ENCODE data around the gene TRO.

The TRO gene

GRCh38 chrX:54961750-54962149, 41.1 kb downstream of the TRO start:
- no peak for DNase-seq

DNA sequence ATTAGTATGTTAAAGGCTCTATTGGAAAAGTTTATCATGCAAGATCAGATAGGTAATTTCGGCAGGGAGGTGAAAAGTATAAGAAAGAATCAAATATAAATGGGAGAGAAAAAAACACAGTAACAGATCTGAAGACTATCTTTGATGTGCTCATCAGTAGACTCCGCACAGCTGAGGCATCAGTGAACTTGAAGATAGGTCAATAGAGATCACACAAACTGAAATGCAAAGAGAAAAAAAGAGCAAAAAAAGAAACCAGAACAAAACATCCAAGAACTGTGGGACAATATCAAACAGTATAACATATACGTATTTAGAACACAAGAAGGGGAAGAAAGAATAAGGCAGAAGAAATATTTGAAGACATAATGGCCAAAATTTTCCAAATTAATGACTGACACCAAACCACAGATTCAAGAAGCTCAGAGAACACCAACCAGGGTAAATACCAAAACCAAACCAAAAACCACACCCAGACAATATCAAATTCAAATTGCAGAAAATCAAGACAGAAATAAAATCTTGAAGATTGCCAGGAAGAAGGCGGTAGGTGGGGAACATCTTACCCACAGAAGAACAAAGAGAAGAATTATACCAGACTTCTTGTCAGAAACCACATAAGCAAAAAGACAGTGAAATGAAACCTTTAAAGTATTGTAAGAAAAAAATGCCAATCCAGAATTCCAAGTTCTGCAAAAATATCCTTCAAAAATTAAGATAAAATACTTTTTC, 44.3 kb downstream of the TRO start:
- DNase-seq: no peak

DNA sequence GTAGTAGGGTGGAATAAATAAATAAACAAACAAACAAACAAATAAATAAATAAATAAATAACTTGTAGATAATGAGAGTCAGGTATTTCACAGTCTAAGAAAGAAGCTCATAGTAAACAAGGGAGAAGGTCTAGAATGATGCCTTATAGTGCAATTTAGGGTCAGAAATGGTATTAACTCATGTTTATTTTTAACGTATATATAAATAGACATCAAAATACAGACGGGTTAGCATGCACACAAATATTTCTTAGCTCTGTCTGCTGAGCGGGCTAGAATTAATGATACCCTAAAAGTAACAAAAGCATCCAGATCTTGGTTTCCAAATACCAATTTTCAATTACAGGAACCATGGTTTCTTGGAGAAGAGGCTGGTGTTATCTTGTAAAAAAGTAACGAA, 56.8 kb downstream of the TRO start:
- DNase-seq: no peak

DNA sequence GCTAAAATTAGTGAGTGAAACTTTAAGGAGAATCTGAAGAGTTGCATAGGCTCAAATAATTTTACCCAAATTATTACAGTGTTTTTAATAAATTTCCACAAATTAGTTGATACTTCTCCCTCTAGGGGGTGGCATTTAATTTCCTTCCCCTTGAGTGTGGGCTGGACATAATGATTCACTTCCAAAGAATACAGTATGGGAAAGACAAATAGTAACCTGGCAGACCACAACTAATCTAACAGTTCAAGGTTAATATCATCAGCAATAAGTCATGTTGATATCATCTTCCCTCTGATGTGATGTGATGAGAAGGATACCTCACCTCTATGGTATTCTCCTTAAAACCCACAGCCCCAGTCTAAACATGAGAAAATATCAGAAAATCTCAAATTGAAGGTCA, 57.8 kb downstream of the TRO start:
- DNase-seq: no peak

DNA sequence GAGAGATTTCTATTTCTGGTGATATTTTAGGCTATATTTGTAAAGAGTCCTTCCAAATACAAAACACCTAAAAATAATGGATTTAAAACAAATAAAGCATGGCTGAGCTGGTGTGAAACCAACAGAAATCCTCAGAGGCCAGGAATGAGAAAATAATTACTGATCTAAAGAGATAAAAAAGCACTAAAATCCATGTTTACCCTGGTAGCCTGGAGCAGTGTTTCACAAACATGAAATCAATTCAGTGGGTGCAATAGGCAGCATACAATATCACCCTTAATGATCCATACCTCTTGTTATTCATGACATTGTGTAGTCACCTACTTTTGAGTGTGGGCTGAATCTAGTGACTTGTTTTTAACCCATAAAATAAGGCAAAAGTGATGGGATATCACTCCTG, 58.8 kb downstream of the TRO start:
- DNase-seq: no peak

DNA sequence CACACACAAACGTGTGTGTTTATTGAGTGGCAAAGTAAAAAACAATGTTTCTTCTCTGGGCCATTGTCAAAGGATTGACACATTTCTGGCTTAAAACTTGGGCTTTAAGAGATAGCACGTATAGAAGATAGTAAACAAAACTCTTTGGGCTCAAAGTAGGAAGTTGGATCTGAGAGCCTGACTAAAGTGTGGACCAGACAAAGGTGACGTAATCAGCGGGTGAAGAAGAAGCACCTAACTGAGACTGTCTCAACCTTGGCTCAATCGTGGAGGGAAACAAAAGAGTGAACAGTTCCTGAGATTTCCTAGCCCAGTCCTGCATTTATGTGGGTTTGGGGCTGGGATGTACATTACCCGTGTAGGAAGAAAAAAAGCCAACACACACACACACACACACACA, 59.7 kb downstream of the TRO start:
- no peak for DNase-seq

All from activated CD4-positive, alpha-beta T cell treated with anti-CD3 and anti-CD28 coated beads, Interleukin-2, amount 50 U/mL, for 1 hour (primary cell).